ENCODE results near the gene CARD9. TPM values are rescaled to one million over a fixed set of nuclear protein-coding genes. Genes with fewer than 3 reads are reported as not detected.

CARD9 gene
- total RNA-seq, 2 donors from 2014 or later: 1.3 to 1.7 TPM

DNA sequence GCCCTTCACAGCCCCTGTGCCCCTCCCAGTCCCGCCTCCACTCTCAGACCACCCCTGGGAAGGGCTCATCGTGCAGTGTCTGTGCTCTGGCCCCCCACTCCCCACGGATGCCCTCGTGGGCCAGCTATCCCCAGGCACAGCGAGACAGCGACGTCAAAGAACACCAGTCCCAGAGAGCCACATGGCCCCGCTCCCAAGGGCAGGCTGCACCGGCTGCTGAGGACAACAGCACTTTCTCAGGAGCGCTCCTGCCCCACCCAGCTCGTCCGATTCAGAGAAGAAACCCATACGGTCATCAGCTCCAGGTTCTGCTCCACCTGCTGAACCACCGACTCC, 31.3 kb upstream of the CARD9 start:
- DNase-seq (ENCODE audit: low spot score in 2 of 2) (no peak), ATAC-seq (no peak)
- peaks cover 24 to 57% of the 10 kb centered on the region in 2 donors for H3K36me3 Mint-ChIP-seq
- no peaks in the 10 kb centered on the region for H3K9me3 Mint-ChIP-seq
- H3K27ac Mint-ChIP-seq: peak overlapping the region; percentile 93 to 94

DNA sequence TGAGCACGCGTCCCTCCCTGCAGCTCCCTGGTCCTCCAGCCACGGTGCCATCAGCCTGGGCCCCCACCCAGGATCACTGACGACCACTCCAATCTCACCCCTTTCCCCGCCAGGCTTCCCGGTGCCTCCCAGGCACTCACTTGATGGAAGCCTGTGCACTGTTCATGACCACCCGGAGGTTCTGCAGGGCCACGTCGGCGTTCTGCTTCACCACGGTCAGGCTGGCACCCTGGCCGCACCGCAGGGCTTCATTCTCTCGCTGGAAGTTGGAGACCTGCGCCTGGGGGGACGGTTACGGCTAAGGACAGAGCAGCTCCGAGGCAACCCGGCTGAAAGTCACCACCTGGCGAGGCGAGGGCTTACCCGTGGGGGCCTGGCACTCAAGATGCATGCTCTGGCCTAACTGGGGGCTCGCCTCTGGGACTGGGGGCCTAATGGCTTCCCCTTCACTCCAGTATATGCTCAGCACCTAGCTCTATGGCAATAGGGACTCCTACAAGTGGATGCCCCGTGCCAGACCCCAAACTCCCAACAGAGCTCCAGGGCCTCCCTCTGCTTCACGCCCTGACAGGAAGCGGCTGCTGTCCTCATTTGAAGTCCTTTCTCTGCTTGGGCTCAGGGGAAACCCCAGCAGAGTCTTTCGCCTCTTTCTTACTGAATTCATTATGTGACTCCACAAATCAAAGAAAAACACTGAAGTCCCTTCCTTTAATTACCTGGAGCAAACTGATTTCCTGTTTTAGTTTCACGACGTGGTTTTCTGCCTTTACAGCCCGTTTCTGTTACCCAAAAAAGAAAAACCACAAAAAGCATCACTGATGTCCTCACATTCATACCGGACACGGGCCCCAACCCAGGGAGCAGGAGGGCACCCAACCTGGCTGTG, 30.7 kb upstream of the CARD9 start:
- ATAC-seq (peak; percentile 37 to 63), DNase-seq (ENCODE audit: low spot score in 2 of 2) (peak; percentile 33 to 74)
- H3K9me3 Mint-ChIP-seq: no peaks in the 10 kb centered on the region
- H3K27ac Mint-ChIP-seq: peak overlapping the region; percentile 93 to 94
- peaks cover 20 to 51% of the 10 kb centered on the region in 2 donors for H3K36me3 Mint-ChIP-seq

DNA sequence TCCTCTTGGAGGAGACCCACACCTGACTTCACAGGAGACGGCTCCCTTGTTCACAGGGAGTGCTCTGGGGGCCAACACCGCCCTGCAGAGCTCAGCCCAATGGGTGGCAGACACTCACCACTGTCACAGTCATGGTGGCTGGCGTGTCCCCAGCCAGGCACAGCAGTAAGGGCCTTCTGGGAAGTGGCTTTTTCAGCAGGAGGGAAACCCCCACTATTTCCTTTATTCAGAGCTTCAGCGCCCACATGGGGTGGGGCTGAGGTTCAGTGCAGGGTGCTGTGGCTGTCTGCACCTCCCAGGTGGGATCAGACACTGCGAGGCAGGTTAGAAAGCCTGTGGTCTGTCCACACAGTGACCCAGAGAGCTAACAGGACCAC, 30.1 kb upstream of the CARD9 start:
- ATAC-seq (peak; percentile 69 to 72), DNase-seq (ENCODE audit: low spot score in 2 of 2) (peak; percentile 64 to 79)
- Mint-ChIP-seq H3K9me3 (no peaks in the 10 kb centered on the region), H3K27ac (peak overlapping the region; percentile 93 to 94), H3K36me3 (peaks cover 20 to 45% of the 10 kb centered on the region in 2 donors)

DNA sequence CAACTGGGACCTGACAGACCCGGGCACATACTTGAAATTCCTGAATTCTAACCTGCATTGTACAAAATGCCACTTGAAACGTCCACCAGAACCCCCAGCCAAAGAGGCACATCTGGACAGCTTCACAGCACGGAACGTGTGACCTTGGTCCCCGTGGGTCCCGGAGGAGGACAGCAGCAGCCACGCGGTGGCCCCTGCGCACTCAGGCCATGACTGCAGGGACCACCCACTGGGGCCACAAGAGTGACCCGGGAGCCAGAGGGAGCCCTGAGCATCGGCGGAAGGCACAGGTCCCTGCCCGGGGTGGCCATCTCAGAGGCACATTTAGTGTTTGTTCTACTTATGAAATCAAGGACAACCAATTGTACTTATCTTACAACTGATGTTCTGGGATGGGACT, 28.6 kb upstream of the CARD9 start:
- no peaks in the 10 kb centered on the region for H3K9me3 Mint-ChIP-seq
- peak overlapping the region in 1 of 2 donors; percentile 93 for H3K27ac Mint-ChIP-seq
- H3K36me3 Mint-ChIP-seq: peaks cover 18 to 32% of the 10 kb centered on the region in 2 donors
- DNase-seq (ENCODE audit: low spot score in 2 of 2) (no peak), ATAC-seq (no peak)

DNA sequence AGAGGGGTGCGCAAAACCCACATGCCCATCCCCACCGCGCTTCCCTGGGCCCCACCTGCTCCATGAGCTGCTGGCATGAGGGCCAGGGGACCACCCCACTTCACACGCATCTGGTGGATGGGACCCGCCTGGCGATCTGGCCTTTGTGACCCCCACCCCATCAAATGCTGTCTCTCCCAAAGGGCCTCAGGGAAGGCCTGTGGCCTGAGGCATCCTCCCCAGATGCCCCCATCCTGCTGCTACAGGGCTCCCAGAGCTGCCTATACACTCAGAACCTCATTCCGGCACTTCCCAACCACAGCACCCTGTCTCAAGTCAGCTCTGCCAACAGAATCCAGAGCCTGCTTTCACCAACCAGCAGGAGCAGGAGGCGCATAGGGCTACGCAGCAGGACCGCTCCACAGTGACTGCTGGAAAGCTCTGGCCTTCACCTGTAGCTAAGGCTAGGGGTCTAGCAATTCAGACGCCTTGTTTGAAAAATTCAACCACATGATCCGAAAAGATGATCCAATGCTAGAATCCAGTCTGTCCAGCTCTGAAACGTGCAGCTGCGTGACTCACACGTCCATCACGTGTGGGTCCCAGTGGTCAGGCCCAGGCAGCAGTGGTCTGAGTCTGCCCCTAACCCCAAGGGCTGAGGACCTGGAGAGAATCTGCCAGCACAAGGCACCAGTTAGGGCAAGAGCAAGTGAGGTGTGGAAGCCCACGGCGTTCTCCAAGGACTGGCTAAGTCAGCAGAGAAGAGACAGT, 27.9 kb upstream of the CARD9 start:
- no peaks in the 10 kb centered on the region for H3K9me3 Mint-ChIP-seq
- H3K27ac Mint-ChIP-seq: peak overlapping the region; percentile 79 to 93
- ATAC-seq (no peak), DNase-seq (ENCODE audit: low spot score in 2 of 2) (no peak)
- peaks cover 22 to 35% of the 10 kb centered on the region in 2 donors for H3K36me3 Mint-ChIP-seq

DNA sequence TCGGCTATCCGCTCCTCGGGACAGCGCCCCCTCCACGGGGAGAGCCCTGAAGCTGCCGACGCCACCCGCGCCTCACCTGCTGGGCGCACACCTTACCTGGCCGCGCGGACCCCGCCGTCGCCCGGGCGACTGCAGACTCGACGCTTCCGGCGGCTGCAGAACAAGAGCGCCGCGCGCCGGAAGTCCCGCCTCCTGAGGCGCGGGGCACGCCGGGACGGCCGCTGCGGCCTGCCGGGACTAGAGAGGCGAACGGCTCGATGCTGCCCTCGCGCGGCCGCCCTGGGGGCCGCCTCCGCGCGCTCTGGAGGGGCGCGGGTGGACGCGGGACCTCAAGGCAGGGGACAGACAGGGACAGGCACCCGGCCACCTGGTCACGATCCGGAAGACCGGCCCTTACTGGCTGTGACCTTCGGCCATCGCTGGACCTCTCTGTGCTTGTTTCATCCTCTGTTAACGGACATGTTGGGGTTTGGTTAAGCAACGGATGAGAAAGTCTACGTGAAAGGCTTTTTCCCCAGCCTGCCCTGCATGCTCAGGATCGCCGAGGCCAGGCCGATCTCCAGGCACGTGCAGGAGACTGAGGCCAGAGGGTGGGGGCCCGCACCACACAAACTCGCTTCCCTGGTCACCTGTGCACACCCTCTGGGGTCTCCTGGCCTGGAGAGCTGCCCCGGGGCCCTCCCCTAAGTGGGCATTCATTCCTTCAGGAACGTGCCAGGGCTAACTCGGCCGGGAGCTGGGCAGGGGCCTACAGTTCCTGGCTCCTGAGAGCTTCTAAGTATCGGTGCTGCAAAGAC, 26.8 kb upstream of the CARD9 start, which contains the start of gene SNAPC4:
Gene SNAPC4, minus strand, starts transcription at position 133 of the 797 bp plus-strand sequence. CDS start 1,742 bp downstream, outside the sequence.
- H3K36me3 Mint-ChIP-seq: peaks cover 23 to 28% of the 10 kb centered on the region in 2 donors
- peak; percentile 60 to 79 for ATAC-seq
- H3K9me3 Mint-ChIP-seq: no peaks in the 10 kb centered on the region

DNA sequence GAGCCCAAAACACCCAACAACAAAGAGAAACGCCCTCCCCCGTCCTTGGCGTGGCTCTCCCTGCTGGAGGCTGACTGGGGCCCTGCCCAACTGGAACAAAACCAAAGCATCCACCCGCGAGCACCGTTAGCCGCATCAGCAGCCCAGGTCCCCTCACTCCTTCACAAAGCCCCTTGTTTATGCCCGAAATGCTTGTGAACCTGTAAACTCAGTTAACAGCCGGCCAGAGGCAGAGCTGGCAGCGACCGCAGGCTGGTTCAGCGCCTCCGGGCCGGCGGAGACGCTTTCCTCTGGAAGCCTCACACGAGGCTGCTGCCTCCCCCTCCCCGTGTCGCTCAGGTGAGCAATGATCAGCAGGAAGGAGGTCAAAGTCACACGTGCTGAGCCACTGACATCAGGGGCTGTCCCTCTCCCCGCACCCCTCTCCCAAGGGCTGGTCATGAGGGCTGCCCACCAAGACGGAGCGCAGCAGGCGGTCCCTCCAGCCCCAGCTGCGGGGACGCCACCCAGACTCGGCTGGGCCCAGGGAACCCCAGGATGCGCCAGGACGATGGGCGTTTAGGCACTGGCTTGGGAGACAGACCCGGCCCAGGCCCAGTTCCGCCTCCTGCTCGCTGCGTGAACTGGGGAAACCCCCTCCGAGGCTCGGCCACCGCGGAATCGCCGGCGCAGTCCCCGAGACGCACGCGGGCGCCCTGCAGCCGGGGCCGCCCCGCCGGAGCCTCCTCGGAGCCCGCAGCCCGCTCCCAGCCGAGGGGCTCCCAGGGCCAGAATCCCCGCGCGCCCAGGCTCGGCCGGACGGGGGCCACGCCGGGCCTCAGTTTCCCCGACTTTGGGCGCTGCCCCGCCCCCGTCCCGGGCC, 25.9 kb upstream of the CARD9 start:
- DNase-seq (ENCODE audit: low spot score in 2 of 2) (peak; percentile 34 to 84), ATAC-seq (peak; percentile 32 to 57)
- peak overlapping the region; percentile 88 to 93 for H3K27ac Mint-ChIP-seq
- no peaks in the 10 kb centered on the region for H3K9me3 Mint-ChIP-seq
- H3K36me3 Mint-ChIP-seq: peaks cover 19 to 23% of the 10 kb centered on the region in 2 donors

More for the DNA sequence above, 26.8 kb upstream of the CARD9 start, which contains the start of gene SNAPC4:
- peak within 1 kb of the TSS; percentile 88 to 93 for H3K27ac Mint-ChIP-seq
- DNase-seq (ENCODE audit: low spot score in 2 of 2): peak; percentile 90 to 94

DNA sequence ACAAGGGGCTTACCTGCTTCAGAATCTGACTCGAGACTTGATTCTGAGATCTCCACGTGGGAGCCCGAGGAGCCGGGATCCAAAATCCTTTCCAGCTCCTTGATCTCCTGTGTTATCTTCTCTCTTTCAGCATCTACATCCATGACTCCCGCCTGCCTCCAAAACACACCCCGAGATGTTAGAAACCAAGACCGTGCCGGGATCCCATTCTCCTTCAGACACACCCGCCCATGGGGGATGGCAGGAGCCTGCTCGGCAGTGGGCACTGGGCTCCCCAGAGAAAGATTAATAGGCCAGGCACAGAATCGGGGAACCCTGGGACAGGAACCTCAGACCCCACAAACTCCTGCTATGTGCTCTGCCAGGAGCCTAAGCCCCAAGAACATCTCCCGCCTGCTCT, 24.8 kb upstream of the CARD9 start:
- Mint-ChIP-seq H3K27ac (peak overlapping the region in 1 of 2 donors; percentile 72), H3K9me3 (no peaks in the 10 kb centered on the region), H3K36me3 (peaks cover 19 to 23% of the 10 kb centered on the region in 2 donors)
- ATAC-seq: no peak
- DNase-seq (ENCODE audit: low spot score in 2 of 2): no peak

DNA sequence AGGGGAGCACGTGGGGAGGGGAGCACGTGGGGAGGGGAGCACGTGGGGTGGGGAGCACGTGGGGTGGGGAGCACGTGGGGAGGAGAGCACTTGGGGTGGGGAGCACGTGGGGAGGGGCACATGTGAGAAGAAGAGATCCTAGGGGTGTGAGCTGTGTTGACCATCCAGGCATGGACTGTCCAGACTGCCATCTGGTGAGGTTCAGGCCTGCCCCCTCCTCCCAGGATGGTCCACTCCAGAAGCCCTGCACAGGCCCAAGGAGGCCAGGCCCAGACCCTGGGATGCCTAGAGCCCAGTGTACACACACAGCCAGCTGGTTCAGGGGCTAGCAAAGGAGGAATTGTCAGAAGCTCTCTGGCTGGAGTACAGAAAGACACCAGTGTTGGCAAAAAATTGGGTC, 24.2 kb upstream of the CARD9 start:
- ATAC-seq: no peak

DNA sequence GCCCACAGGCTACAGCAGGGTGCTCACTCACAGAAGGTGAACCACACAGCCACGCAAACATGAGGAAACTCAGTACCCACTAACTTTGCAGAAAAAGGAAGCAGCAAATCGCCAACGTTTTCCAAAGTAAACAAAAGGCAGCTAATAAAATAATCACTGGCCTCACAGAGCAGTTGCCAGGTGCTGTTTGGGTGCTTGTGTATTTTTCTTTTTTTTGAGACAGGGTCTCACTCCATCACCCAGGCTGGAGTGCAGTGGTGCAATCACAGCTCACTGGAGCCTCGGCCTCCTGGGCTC, 22.7 kb upstream of the CARD9 start:
- no peak for ATAC-seq
- Mint-ChIP-seq H3K9me3 (no peaks in the 10 kb centered on the region), H3K36me3 (peaks cover 16 to 26% of the 10 kb centered on the region in 2 donors), H3K27ac (no peak overlapping the region)
- DNase-seq (ENCODE audit: low spot score in 2 of 2): no peak

More for the DNA sequence above, 24.2 kb upstream of the CARD9 start:
- Mint-ChIP-seq H3K27ac (no peak overlapping the region), H3K9me3 (no peaks in the 10 kb centered on the region), H3K36me3 (peaks cover 19 to 23% of the 10 kb centered on the region in 2 donors)
- no peak for DNase-seq (ENCODE audit: low spot score in 2 of 2)

DNA sequence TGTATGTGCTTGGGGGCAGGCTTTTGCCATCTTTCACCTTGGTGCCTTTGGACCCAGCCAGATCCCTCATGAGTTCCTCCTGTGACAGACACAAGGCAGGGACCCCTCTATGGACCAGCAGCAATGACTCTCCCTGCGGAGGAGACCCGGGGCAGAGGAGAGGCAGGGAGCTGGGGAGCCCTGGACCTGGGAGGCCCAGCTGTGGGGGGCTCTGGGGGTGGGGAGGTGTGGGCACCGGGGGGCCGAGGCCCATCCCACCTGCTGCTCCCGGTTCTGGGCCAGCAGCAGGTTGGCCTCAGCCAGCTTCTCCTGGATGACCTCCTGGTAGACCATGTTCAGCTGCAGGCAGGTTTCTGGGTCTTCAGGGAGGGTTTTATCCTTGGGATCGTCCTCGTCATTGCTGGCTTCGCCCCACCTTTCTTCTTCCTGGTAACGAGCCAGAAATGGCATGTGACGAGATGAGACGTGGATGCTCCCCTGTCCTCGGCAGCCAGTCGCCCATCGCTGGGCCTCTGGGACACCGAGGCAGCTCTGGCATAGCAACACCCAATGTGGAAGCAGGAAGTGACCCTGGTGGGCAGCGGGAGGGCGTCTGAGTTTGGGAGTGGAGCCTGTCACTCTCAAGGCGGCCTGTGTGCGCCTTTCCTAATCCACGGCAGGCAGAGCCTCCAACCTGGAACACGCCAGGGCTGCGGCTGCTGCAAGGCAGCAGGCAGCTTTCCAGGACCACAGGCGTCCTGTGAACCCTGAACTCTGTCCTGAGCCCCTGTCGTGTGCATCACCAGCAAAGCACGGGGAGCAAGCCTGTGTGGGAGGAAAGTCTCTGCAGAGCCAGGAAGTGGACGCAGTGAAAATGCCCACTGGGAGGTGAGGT, 22.1 kb upstream of the CARD9 start:
- H3K9me3 Mint-ChIP-seq: no peaks in the 10 kb centered on the region
- DNase-seq (ENCODE audit: low spot score in 2 of 2): no peak
- ATAC-seq: no peak
- H3K36me3 Mint-ChIP-seq: peaks cover 17 to 28% of the 10 kb centered on the region in 2 donors
- no peak overlapping the region for H3K27ac Mint-ChIP-seq

DNA sequence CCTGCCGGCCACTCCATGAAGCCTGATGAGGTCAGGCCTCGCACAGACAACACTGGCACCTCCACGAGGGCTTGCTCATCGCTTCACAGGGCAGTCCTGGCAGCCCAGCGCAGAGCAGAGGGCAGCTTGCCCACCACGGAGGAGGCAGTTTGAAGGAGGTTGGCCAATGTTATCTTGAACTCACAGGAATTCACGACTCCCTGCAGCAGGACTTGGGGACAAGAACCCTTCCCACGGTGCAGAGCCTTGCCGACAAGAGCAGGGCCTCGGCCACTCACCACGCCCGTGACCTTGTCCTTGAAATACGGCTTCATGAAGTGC, 21.5 kb upstream of the CARD9 start:
- no peak for ATAC-seq
- H3K27ac Mint-ChIP-seq: no peak overlapping the region
- DNase-seq (ENCODE audit: low spot score in 2 of 2): no peak
- no peaks in the 10 kb centered on the region for H3K9me3 Mint-ChIP-seq
- H3K36me3 Mint-ChIP-seq: peaks cover 19 to 29% of the 10 kb centered on the region in 2 donors

DNA sequence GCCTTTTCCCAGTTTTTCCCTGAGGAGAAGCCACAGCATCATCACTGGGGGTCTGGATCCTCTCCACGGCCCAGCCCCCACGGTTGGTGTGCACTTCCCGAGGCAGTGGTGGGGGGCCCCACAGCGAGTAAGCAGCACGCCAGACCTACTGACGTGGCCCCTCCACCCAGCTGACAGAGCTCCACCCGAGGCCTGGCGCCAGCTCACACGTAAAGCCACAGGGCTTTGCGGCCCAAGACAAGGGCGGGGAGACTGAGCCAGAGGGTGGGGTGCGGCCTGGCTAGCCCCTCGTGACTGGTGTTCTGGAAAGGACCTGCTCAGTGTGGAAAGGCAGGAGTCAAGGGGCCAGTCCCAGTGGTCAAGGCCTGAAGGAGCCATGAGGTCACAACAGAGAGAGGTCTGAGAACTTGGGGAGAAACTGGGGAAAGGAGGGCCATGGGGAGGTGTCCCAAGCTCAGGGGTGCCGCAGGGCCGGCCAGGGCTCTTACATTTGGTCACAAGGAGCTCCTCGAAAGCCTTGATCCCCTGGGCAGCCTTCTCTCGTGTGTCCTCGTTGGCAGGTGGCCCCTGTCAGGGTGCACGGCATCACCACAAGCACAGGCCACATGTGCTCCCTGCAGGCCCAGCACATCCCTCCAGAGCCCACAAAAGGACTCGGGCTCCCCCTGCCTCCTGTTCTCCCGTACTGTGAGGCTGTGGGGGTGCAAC, 21.0 kb upstream of the CARD9 start:
- Mint-ChIP-seq H3K36me3 (peaks cover 23 to 34% of the 10 kb centered on the region in 2 donors), H3K9me3 (no peaks in the 10 kb centered on the region), H3K27ac (no peak overlapping the region)
- ATAC-seq: no peak
- DNase-seq (ENCODE audit: low spot score in 2 of 2): no peak

DNA sequence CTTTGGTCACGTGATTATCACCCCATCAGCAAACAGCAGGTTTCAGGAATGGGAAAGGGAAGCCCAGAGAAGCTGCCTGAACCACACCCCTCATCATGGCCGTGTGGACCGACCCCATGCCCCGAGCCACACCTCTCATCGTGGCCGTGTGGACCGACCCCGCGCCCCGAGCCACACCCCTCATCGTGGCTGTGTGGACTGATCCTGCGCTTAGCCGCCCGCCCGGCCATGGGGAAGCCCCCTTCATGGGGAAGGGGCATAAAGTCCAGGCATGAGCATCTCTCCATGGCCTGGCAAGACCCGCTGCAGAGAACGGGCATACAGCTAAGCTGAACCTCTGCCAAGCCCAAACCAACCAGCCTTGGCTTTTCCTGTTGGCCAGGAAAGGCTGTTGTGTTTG, 20.1 kb upstream of the CARD9 start:
- DNase-seq (ENCODE audit: low spot score in 2 of 2): no peak
- Mint-ChIP-seq H3K36me3 (peaks cover 23 to 26% of the 10 kb centered on the region in 2 donors), H3K9me3 (no peaks in the 10 kb centered on the region), H3K27ac (no peak overlapping the region)
- no peak for ATAC-seq

Measured in activated naive CD4-positive, alpha-beta T cell treated with anti-CD3 and anti-CD28 coated beads, Interleukin-2, amount 50 U/mL, for 72 hours (primary cell).